Epithelial cell of esophagus (primary cell): Measurements from ENCODE around the gene SREBF1.
A peak's percentile ranks its signal among the peaks of the same experiment; 100 is the strongest.

ENCODE experiments used
- DNase-seq: peaks from one replicate; pipeline ENCODE4 v3.0.0; 2010; ENCODE audit warnings: low read depth
- H3K4me3 ChIP-seq: 2 replicates; pipeline ENCODE4 v1.5.1; 2011; ENCODE audit warnings: mild to moderate bottlenecking, low read length, control low read depth
- CTCF ChIP-seq: IDR thresholded peaks from 2 replicates; pipeline ENCODE4 v1.5.1; 2011; ENCODE audit warnings: low read depth, mild to moderate bottlenecking, low read length, control low read depth, inconsistent platforms; ENCODE audit not compliant: insufficient read depth; ENCODE audit errors: missing control alignments

The SREBF1 gene

GRCh38 chr17:17877529-17878358 lies 41.0 kb upstream of the SREBF1 start:
- no peak overlapping the region for H3K4me3 ChIP-seq
- peak; percentile 39 for DNase-seq
- no peak for TF ChIP-seq CTCF

- DNase-seq = no peak
- TF ChIP-seq CTCF = no peak
- no peak overlapping the region for H3K4me3 ChIP-seq
Observed at GRCh38 chr17:17876959-17877528, 40.3 kb upstream of the SREBF1 start.

- DNase-seq = peak; percentile 96
- H3K4me3 ChIP-seq = no peak overlapping the region
- TF ChIP-seq CTCF = no peak
Observed at GRCh38 chr17:17874478-17874877, 37.7 kb upstream of the SREBF1 start.

DNA sequence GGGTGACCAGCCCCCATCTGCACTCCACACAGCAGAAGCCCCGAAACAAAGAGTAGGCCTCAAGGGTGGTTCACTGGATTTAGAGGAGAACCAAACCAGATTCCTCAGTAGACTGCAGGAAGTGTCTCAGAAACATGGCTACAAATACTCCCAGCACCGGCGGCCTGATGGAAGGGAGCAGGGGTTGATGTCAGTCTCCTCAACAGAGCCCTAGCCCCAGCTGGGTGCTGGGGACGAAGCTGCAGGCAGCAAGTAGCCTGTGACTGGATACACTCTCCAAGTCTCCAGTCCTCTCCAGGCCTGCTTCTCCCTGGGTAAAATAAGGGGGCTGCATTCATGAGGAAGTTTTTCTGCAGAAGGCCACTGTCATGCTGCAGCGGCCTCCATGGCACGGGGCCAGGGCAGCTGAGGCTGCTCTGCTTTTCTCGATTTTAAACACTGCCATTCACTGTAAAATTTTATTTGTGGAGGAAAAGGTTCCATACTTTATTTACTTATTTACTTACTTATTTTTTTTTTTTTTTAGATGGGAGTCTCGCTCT lies 36.7 kb upstream of the SREBF1 start:
- H3K4me3 ChIP-seq = no peak overlapping the region
- DNase-seq = no peak
- TF ChIP-seq CTCF = no peak

DNA sequence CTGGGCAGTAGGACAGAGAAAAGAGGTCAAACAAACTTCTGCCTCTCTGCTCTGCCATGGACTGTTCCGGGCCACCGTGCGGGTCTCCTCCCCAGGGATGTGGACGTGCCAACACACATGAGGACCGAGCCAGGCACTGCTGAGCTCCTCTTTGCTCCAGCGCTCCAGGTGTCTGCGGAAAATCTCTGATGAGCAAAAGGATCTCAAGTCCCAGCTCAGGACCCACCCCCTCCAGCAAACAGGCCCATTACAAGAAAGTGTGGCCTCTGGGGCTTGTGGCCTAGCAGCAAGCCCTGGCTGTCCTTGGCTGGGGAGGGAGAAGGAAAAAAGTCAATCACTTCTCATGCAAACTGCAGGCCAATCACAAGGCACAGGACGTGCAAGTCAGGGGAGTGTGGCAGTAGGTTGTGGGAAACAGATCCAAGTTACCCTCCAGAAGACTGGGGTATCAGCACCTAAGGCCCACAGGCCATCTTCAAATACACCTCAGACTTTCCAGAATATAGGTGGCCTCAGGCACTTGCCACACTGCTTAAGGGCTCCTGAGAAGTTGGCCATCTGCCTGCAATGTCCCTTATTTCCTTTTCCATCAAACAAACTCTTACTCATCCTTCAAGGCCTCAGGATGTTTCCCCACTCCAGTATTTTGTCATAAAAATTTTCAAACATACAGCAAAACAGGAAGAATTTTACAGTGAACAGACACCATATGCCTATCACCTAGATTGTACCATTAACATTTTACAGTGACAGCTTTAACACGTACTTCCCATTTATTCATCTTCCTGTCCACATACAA lies 36.0 kb upstream of the SREBF1 start:
- peak; percentile 25 for DNase-seq
- TF ChIP-seq CTCF = no peak
- H3K4me3 ChIP-seq = no peak overlapping the region

- H3K4me3 ChIP-seq = no peak overlapping the region
- DNase-seq = no peak
- no peak for TF ChIP-seq CTCF
Observed at GRCh38 chr17:17871913-17872312, 35.1 kb upstream of the SREBF1 start.
